GM12878 (cell line): Measurements from ENCODE around the gene P3H2. TPM values are rescaled to one million over a fixed set of nuclear protein-coding genes. Genes with fewer than 3 reads are reported as not detected.

Experiments
- ATAC-seq: fragments of 200-7000 bp; cut with Tn5 transposase; 3 replicates; pipeline ENCODE4 v1.9.1; 2020; ENCODE audit warnings: mild to moderate bottlenecking, moderate library complexity
- BruUV-seq: library from RNA; stranded (reverse); fragments of 400-500 nt; replicated peaks from 2 replicates; lab custom pipeline; 2021; lab: Mats Ljungman, UMichigan
- CTCF ChIA-PET: fragments of 300-600 bp; sonication (Branson Sonifier 250); formaldehyde crosslinking; extraction: SDS; loops from one replicate; lab custom pipeline; 2021; ENCODE audit warnings: inconsistent platforms; lab: Yijun Ruan, JAX
- POLR2A ChIA-PET: fragments of 350-600 bp; formaldehyde crosslinking; extraction: SDS; loops from one replicate; lab custom pipeline; 2021; ENCODE audit warnings: inconsistent platforms; lab: Charles Lee
- RAD21 ChIA-PET: fragments of 300-600 bp; sonication (Branson Sonifier 250); formaldehyde crosslinking; loops from one replicate; lab custom pipeline; 2023; ENCODE audit warnings: antibody characterized with exemption; ENCODE audit not compliant: unreplicated experiment; lab: Charles Lee
- SMC1A ChIA-PET: fragments of 300-600 bp; sonication (Branson Sonifier 250); formaldehyde crosslinking; loops from one replicate; lab custom pipeline; 2023; ENCODE audit not compliant: unreplicated experiment, uncharacterized antibody; lab: Charles Lee
- DNase-seq: peaks from one replicate; pipeline ENCODE4 v3.0.0-alpha.2; 2011; ENCODE audit warnings: low read depth, low spot score
- FAIRE-seq: peaks from 3 replicates; lab custom pipeline; 2011; peaks lifted over from hg19 to GRCh38; lab: Jason Lieb, UNC
- H2AFZ ChIP-seq: 2 replicates; pipeline ENCODE4 v1.6.0; 2011; ENCODE audit warnings: low read depth, low read length, control low read depth; ENCODE audit not compliant: control insufficient read depth
- H3K27ac ChIP-seq: 2 replicates; pipeline ENCODE4 v1.5.1; 2011; ENCODE audit warnings: control low read depth; ENCODE audit not compliant: control insufficient read depth, insufficient read depth
- H3K27me3 ChIP-seq, 2 experiments: replicated peaks in 1 of 2; 2 replicates each; pipeline versions ENCODE4 v1.6.0 to v1.6.1; 2011; ENCODE audit warnings: low read length in 1 of 2; ENCODE audit not compliant: control insufficient read depth in 2 of 2, insufficient read depth in 2 of 2
- H3K36me3 ChIP-seq, 2 experiments: 2 replicates each; pipeline ENCODE4 v1.5.1; 2011; ENCODE audit warnings: low read length in 1 of 2; ENCODE audit not compliant: control insufficient read depth in 2 of 2, insufficient read depth in 2 of 2
- H3K4me1 ChIP-seq: 2 replicates; pipeline ENCODE4 v1.6.1; 2011; ENCODE audit warnings: mild to moderate bottlenecking, low read length, moderate library complexity, mixed read lengths; ENCODE audit not compliant: control insufficient read depth, insufficient read depth
- H3K4me2 ChIP-seq: 2 replicates; pipeline ENCODE4 v1.6.0; 2011; ENCODE audit warnings: control low read depth; ENCODE audit not compliant: control insufficient read depth, insufficient read depth
- H3K4me3 ChIP-seq: fragments of 200-600 bp; sonication (generic); 2 replicates; pipeline ENCODE4 v1.5.1; 2016
- H3K79me2 ChIP-seq: 2 replicates; pipeline ENCODE4 v1.6.0; 2011; ENCODE audit warnings: low read length; ENCODE audit not compliant: control insufficient read depth, insufficient read depth
- H3K9ac ChIP-seq: 2 replicates; pipeline ENCODE4 v1.8.0; 2011; ENCODE audit warnings: low read length, control low read depth, mixed read lengths; ENCODE audit not compliant: control insufficient read depth, insufficient read depth
- H3K9me3 ChIP-seq: replicated peaks from 3 replicates; pipeline ENCODE4 v1.5.1; 2011; ENCODE audit warnings: mild to moderate bottlenecking, low read length; ENCODE audit not compliant: control insufficient read depth, insufficient read depth
- H4K20me1 ChIP-seq: 2 replicates; pipeline ENCODE4 v1.6.0; 2011; ENCODE audit not compliant: control insufficient read depth, insufficient read depth
- HDGF ChIP-seq: fragments of 450-650 bp; IDR thresholded peaks from 2 replicates; pipeline ENCODE4 v1.6.1; 2016; ENCODE audit warnings: antibody characterized with exemption
- KLF5 ChIP-seq: fragments of 450-650 bp; IDR thresholded peaks from 2 replicates; pipeline ENCODE4 v1.6.1; 2014; ENCODE audit warnings: mild to moderate bottlenecking; ENCODE audit not compliant: partially characterized antibody
- LARP7 ChIP-seq: fragments of 450-650 bp; IDR thresholded peaks from 2 replicates; pipeline ENCODE4 v1.6.1; 2017; ENCODE audit warnings: mild to moderate bottlenecking
- MYB ChIP-seq: fragments of 150-350 bp; IDR thresholded peaks from 2 replicates; pipeline ENCODE4 v1.6.1; 2014; ENCODE audit warnings: mild to moderate bottlenecking, low read depth, low read length, borderline replicate concordance
- POLR2A ChIP-seq: IDR thresholded peaks from 2 replicates; pipeline ENCODE4 v1.6.1; 2011; ENCODE audit warnings: low read depth, mild to moderate bottlenecking, low read length
- RAD21 ChIP-seq: IDR thresholded peaks from 2 replicates; pipeline ENCODE4 v1.6.1; 2011; ENCODE audit warnings: mild to moderate bottlenecking, low read depth, low read length, moderate library complexity; ENCODE audit not compliant: insufficient read depth
- SIX5 ChIP-seq: IDR thresholded peaks from 2 replicates; pipeline ENCODE4 v1.6.1; 2011; ENCODE audit warnings: mild to moderate bottlenecking, low read depth, low read length, moderate library complexity; ENCODE audit not compliant: severe bottlenecking
- SMAD1 ChIP-seq: fragments of 450-650 bp; IDR thresholded peaks from 2 replicates; pipeline ENCODE4 v1.6.1; 2018; ENCODE audit warnings: mild to moderate bottlenecking, low read depth; ENCODE audit not compliant: partially characterized antibody
- TCF7 ChIP-seq: IDR thresholded peaks from 2 replicates; pipeline ENCODE4 v1.6.1; 2014; ENCODE audit warnings: antibody characterized with exemption, borderline replicate concordance
- ZNF622 ChIP-seq: fragments of 450-650 bp; IDR thresholded peaks from 2 replicates; pipeline ENCODE4 v1.6.1; 2017; ENCODE audit warnings: mild to moderate bottlenecking, inconsistent platforms
- WGBS: methylation state at CpG from one replicate; pipeline ENCODE4 v1.1.6; 2016; ENCODE audit warnings: low lambda C conversion rate; ENCODE audit not compliant: insufficient replicate concordance, insufficient coverage; ENCODE audit errors: missing lambda C conversion rate; 5-methylcytosine and 5-hydroxymethylcytosine counted together
- in situ Hi-C: fragments of 300-500 bp; cut with MboI; formaldehyde crosslinking; loops from 9 replicates; pipeline ENCODE4 v1.14.3; 2018; ENCODE audit warnings: mixed read lengths
- intact Hi-C: fragments of 100-400 bp; cut with micrococcal nuclease; formaldehyde crosslinking; loops from one replicate; pipeline ENCODE4 v1.14.2; 2022; ENCODE audit not compliant: unreplicated experiment
- polyA plus RNA-seq, 11 experiments: library from polyadenylated mRNA; depleted of rRNA in 4 of 11; unstranded in 6 of 11; stranded (reverse) in 5 of 11; fragments of >200 nt; fragmentation: Nextera tagmentation in 4 of 11; fragmentation: Illumina TruSeq in 1 of 11; extraction: Ambion mirVana in 4 of 11; extraction: Trizol in 1 of 11; gene quantifications; 1 replicate in 1 of 11; 2 replicates in 10 of 11; pipeline versions ENCODE4 v1.2.1 to v1.2.3, GENCODE V29; 2011 to 2016; ENCODE audit warnings: inconsistent platforms in 2 of 11, missing spikeins in 2 of 11, low read depth in 1 of 11
- total RNA-seq, 4 experiments: library from RNA; depleted of rRNA in 3 of 4; stranded (reverse); fragments of >200 nt in 3 of 4; fragmentation: Illumina TruSeq in 1 of 4; extraction: Trizol in 1 of 4; gene quantifications; 2 replicates each; pipeline versions ENCODE4 v1.2.1 to v1.2.3, GENCODE V29; 2013 to 2021
- TF ChIP-seq, protein P1 (sequence below), 3 experiments: IDR thresholded peaks in 2 of 3; conservative IDR thresholded peaks in 1 of 3; 2 replicates each; pipeline ENCODE4 v1.5.1; 2011; ENCODE audit warnings: low read depth in 3 of 3, low read length in 3 of 3, mild to moderate bottlenecking in 3 of 3, control low read depth in 2 of 3, moderate library complexity in 2 of 3, inconsistent platforms in 1 of 3, mixed read lengths in 1 of 3; ENCODE audit not compliant: control insufficient read depth in 2 of 3, insufficient read depth in 1 of 3; ENCODE audit errors: extremely low read depth in 1 of 3
- TF ChIP-seq, protein P2 (sequence below): fragments of 450-650 bp; IDR thresholded peaks from 2 replicates; pipeline ENCODE4 v1.6.1; 2018; ENCODE audit warnings: mild to moderate bottlenecking, low read depth, moderate library complexity; ENCODE audit not compliant: partially characterized antibody

P3H2 gene
- total and polyA plus RNA-seq, 10 of the 15 experiments (the other 5 are each of a cell fraction or from before 2014, with no cell fraction given): 27.0 to 97.6 (median 83.2) TPM

DNA sequence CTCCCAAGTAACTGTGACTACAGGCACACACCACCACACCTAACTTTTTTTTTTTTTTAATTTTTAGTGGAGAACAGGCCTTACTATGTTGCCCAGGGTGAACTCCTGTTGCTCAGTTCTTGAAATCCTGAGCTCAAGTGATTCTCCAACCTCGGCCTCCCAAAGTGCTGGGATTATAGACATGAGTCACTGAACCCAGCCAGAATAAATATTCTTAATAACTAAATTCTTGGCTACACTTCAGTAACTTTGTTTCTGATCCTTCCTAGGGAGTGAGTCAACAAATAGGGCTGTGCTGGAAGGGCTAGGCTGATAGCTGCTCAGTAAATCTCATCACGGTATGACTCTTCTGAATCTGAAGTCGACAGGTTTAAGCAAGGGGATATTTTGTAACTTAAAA lies 56.6 kb downstream of the P3H2 start:
- Histone ChIP-seq H3K4me1 (no peaks in the 10 kb centered on the region), H4K20me1 (no peaks in the 10 kb centered on the region), H3K9ac (no peak overlapping the region), H3K4me3 (no peak overlapping the region), H3K36me3 (no peaks in the 10 kb centered on the region), H3K27me3 (no peaks in the 10 kb centered on the region), H2AFZ (no peak overlapping the region), H3K79me2 (no peaks in the 10 kb centered on the region)
- FAIRE-seq: no peak
- RAD21 ChIA-PET: interaction anchor here (0.8 to 2.6 kb wide), 4 partner anchors 10 to 46 kb away, joined by 3 to 8 read pairs (median 4); no protein-coding TSS in a partner anchor
- 66% methylated on average over 3 of the region's 3 CpGs for WGBS
- SMC1A ChIA-PET: interaction anchor here (0.8 to 4.1 kb wide), 8 partner anchors 10 to 31 kb away, joined by 3 to 15 read pairs (median 4); no protein-coding TSS in a partner anchor
- CTCF ChIA-PET: interaction anchor here (1.4 to 2.4 kb wide), 3 partner anchors 12 to 39 kb away, joined by 3 to 8 read pairs (median 4); no protein-coding TSS in a partner anchor
- no TSS peak for BruUV-seq
- intact Hi-C loops (no loop called here), in situ Hi-C loops (no loop called here)
- no peak for DNase-seq
- peak; percentile 39; the same call in 2 of the 3 replicates for ATAC-seq
- no peak for TF ChIP-seq TCF7
- TF ChIP-seq, protein P1, sequence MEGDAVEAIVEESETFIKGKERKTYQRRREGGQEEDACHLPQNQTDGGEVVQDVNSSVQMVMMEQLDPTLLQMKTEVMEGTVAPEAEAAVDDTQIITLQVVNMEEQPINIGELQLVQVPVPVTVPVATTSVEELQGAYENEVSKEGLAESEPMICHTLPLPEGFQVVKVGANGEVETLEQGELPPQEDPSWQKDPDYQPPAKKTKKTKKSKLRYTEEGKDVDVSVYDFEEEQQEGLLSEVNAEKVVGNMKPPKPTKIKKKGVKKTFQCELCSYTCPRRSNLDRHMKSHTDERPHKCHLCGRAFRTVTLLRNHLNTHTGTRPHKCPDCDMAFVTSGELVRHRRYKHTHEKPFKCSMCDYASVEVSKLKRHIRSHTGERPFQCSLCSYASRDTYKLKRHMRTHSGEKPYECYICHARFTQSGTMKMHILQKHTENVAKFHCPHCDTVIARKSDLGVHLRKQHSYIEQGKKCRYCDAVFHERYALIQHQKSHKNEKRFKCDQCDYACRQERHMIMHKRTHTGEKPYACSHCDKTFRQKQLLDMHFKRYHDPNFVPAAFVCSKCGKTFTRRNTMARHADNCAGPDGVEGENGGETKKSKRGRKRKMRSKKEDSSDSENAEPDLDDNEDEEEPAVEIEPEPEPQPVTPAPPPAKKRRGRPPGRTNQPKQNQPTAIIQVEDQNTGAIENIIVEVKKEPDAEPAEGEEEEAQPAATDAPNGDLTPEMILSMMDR (IDR thresholded peaks at IDR 0.05 in 2 of 3, conservative IDR thresholded peaks at IDR 0.05 in 1 of 3; ENCODE audit: control insufficient read depth in 2 of 3, extremely low read depth in 1 of 3, insufficient read depth in 1 of 3, low read depth in 3 of 3, low read length in 3 of 3): no peak
- TF ChIP-seq, all 136 proteins: peak for 0
- Histone ChIP-seq H3K9me3 (no peaks in the 10 kb centered on the region), H3K27ac (no peak overlapping the region), H3K4me2 (no peak overlapping the region)
- POLR2A ChIA-PET: interaction anchor here (0.8 to 1.3 kb wide), 3 partner anchors 26 to 37 kb away, joined by 3 to 5 read pairs (median 4); no protein-coding TSS in a partner anchor

DNA sequence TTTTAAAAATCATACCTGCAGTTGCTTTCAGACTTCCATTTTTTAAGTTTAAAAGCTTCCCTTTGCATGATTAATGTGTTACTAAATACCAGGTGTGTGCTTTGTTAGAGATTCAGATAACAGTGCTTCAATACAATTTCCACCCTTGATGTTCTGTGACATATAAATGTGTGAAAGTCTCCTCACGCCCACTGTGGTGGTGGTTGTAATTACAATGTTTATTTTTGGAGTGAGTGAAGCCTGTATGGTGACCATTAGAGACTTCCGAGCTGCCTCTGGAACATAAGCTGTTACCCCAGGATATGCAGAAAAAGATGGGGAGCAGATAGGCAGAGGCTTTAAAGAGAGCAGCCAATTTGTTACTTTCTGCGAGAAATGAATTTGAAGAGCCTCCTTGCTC lies 57.2 kb downstream of the P3H2 start:
- H3K4me2 ChIP-seq: no peak overlapping the region
- BruUV-seq: no TSS peak
- H2AFZ ChIP-seq: no peak overlapping the region
- H3K27ac ChIP-seq: no peak overlapping the region
- intact Hi-C loops (no loop called here), in situ Hi-C loops (no loop called here)
- no peaks in the 10 kb centered on the region for H4K20me1 ChIP-seq
- ChIA-PET RAD21 (interaction anchor here (0.8 to 2.6 kb wide), 6 partner anchors 9 to 44 kb away, joined by 3 to 8 read pairs (median 4); no protein-coding TSS in a partner anchor), POLR2A (interaction anchor here (0.8 to 1.3 kb wide), 2 partner anchors 25 to 1352 kb away, joined by 4 to 5 read pairs; no protein-coding TSS in a partner anchor), SMC1A (interaction anchor here (0.8 to 4.1 kb wide), 12 partner anchors 7 to 97 kb away, joined by 3 to 15 read pairs (median 4); no protein-coding TSS in a partner anchor), CTCF (interaction anchor here (1.4 to 2.4 kb wide), 3 partner anchors 12 to 39 kb away, joined by 3 to 8 read pairs (median 4); no protein-coding TSS in a partner anchor)
- H3K4me3 ChIP-seq: no peak overlapping the region
- FAIRE-seq: no peak
- ATAC-seq: peak; percentile 60
- H3K27me3 ChIP-seq: no peaks in the 10 kb centered on the region
- H3K9me3 ChIP-seq: no peaks in the 10 kb centered on the region
- H3K9ac ChIP-seq: no peak overlapping the region
- no peaks in the 10 kb centered on the region for H3K4me1 ChIP-seq
- H3K36me3 ChIP-seq: no peaks in the 10 kb centered on the region
- WGBS: 34% methylated on average over 3 of the region's 3 CpGs
- DNase-seq: no peak
- no peaks in the 10 kb centered on the region for H3K79me2 ChIP-seq
- no peak for TF ChIP-seq LARP7
- TF ChIP-seq SMAD1: no peak
- TF ChIP-seq KLF5: no peak
- TF ChIP-seq, protein P2, sequence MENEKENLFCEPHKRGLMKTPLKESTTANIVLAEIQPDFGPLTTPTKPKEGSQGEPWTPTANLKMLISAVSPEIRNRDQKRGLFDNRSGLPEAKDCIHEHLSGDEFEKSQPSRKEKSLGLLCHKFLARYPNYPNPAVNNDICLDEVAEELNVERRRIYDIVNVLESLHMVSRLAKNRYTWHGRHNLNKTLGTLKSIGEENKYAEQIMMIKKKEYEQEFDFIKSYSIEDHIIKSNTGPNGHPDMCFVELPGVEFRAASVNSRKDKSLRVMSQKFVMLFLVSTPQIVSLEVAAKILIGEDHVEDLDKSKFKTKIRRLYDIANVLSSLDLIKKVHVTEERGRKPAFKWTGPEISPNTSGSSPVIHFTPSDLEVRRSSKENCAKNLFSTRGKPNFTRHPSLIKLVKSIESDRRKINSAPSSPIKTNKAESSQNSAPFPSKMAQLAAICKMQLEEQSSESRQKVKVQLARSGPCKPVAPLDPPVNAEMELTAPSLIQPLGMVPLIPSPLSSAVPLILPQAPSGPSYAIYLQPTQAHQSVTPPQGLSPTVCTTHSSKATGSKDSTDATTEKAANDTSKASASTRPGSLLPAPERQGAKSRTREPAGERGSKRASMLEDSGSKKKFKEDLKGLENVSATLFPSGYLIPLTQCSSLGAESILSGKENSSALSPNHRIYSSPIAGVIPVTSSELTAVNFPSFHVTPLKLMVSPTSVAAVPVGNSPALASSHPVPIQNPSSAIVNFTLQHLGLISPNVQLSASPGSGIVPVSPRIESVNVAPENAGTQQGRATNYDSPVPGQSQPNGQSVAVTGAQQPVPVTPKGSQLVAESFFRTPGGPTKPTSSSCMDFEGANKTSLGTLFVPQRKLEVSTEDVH: no peak
- no peak for TF ChIP-seq HDGF
- no peak for TF ChIP-seq SIX5
- TF ChIP-seq POLR2A: no peak
- TF ChIP-seq RAD21: peak; percentile 10; the same call in 1 of the 2 replicates
- TF ChIP-seq ZNF622: no peak
- no peak for TF ChIP-seq MYB
